Progenitor cell of endocrine pancreas (in vitro differentiated cells): ENCODE results near the gene RAI1. TPM values are rescaled to one million over a fixed set of nuclear protein-coding genes. Genes with fewer than 3 reads are reported as not detected.

Source experiments
- DNase-seq: peaks from one replicate; pipeline ENCODE4 v3.0.0; 2021; ENCODE audit warnings: low spot score; ENCODE audit not compliant: unreplicated experiment
- H3K27ac Mint-ChIP-seq: 2 replicates; pipeline ENCODE4 v1.8.0; 2021; ENCODE audit warnings: mild to moderate bottlenecking, moderate library complexity, mixed read lengths
- H3K27me3 Mint-ChIP-seq: 2 replicates; pipeline ENCODE4 v1.8.0; 2021; ENCODE audit warnings: mixed read lengths
- H3K36me3 Mint-ChIP-seq: 2 replicates; pipeline ENCODE4 v1.8.0; 2022; ENCODE audit warnings: mixed read lengths; ENCODE audit not compliant: insufficient read depth
- H3K4me1 Mint-ChIP-seq: 2 replicates; pipeline ENCODE4 v1.8.0; 2021; ENCODE audit warnings: low read depth, mixed read lengths
- H3K4me3 Mint-ChIP-seq: 2 replicates; pipeline ENCODE4 v1.8.0; 2021; ENCODE audit warnings: low read depth, mild to moderate bottlenecking, moderate library complexity, mixed read lengths
- H3K9me3 Mint-ChIP-seq: 2 replicates; pipeline ENCODE4 v1.8.0; 2021; ENCODE audit warnings: low read depth, mixed read lengths
- CTCF ChIP-seq: fragments of 200-600 bp; sonication (generic); IDR thresholded peaks from one replicate; pipeline ENCODE4 v1.5.0; 2021; ENCODE audit warnings: antibody characterized with exemption, mild to moderate bottlenecking; ENCODE audit not compliant: unreplicated experiment
- total RNA-seq: library from RNA; stranded (reverse); gene quantifications from 2 replicates; pipeline ENCODE4 v1.2.1, GENCODE V29; 2021

The RAI1 gene
- total RNA-seq, 1 donor from 2014 or later: 75.0 TPM

- DNase-seq: no peak
- H3K27me3 Mint-ChIP-seq: no peaks in the 10 kb centered on the region
- TF ChIP-seq CTCF: no peak
- H3K4me1 Mint-ChIP-seq: peaks cover 48% of the 10 kb centered on the region
- peaks cover 2% of the 10 kb centered on the region for H3K36me3 Mint-ChIP-seq
- H3K4me3 Mint-ChIP-seq: no peak overlapping the region
- H3K9me3 Mint-ChIP-seq: no peaks in the 10 kb centered on the region
- peak overlapping the region; percentile 78 for H3K27ac Mint-ChIP-seq
These were observed 33.1 kb downstream of the RAI1 start for GRCh38 chr17:17714261-17714866.

GRCh38 chr17:17714879-17715278, 33.6 kb downstream of the RAI1 start:
- Mint-ChIP-seq H3K4me3 (no peak overlapping the region), H3K36me3 (peaks cover 2% of the 10 kb centered on the region), H3K9me3 (no peaks in the 10 kb centered on the region), H3K27me3 (no peaks in the 10 kb centered on the region), H3K27ac (no peak overlapping the region), H3K4me1 (peaks cover 50% of the 10 kb centered on the region)
- DNase-seq: no peak
- no peak for TF ChIP-seq CTCF

GRCh38 chr17:17716837-17717523, 35.7 kb downstream of the RAI1 start:
- Mint-ChIP-seq H3K27ac (peak overlapping the region; percentile 75), H3K4me1 (peaks cover 48% of the 10 kb centered on the region), H3K4me3 (no peak overlapping the region)

GRCh38 chr17:17718251-17718650, 37.0 kb downstream of the RAI1 start:
- TF ChIP-seq CTCF: no peak
- Mint-ChIP-seq H3K9me3 (no peaks in the 10 kb centered on the region), H3K36me3 (peaks cover 2% of the 10 kb centered on the region), H3K27ac (peak overlapping the region; percentile 84), H3K4me3 (no peak overlapping the region), H3K4me1 (peaks cover 50% of the 10 kb centered on the region), H3K27me3 (peaks cover 17% of the 10 kb centered on the region)
- no peak for DNase-seq

More at GRCh38 chr17:17716837-17717523, 35.7 kb downstream of the RAI1 start:
- Mint-ChIP-seq H3K27me3 (peaks cover 10% of the 10 kb centered on the region), H3K36me3 (peaks cover 2% of the 10 kb centered on the region), H3K9me3 (no peaks in the 10 kb centered on the region)
- no peak for DNase-seq
- no peak for TF ChIP-seq CTCF

GRCh38 chr17:17719199-17719940, 38.1 kb downstream of the RAI1 start:
- Mint-ChIP-seq H3K9me3 (no peaks in the 10 kb centered on the region), H3K27ac (peak overlapping the region; percentile 60), H3K4me1 (peaks cover 51% of the 10 kb centered on the region), H3K4me3 (no peak overlapping the region), H3K36me3 (peaks cover 2% of the 10 kb centered on the region), H3K27me3 (peaks cover 17% of the 10 kb centered on the region)
- no peak for DNase-seq
- no peak for TF ChIP-seq CTCF
